K562 (cell line): ENCODE results near the gene GREB1. TPM values are rescaled to one million over a fixed set of nuclear protein-coding genes. Genes with fewer than 3 reads are reported as not detected.

Experiments
- ATAC-seq: fragments of 200-7000 bp; cut with Tn5 transposase; 3 replicates; pipeline ENCODE4 v1.9.1; 2020; ENCODE audit warnings: moderate library complexity
- BruUV-seq: library from RNA; stranded (reverse); fragments of 400-500 nt; replicated peaks from 2 replicates; lab custom pipeline; 2021; lab: Mats Ljungman, UMichigan
- CTCF ChIA-PET: fragments of 300-600 bp; formaldehyde crosslinking; extraction: SDS; loops from one replicate; lab custom pipeline; 2021; ENCODE audit warnings: low intra/inter-chr PET ratio; lab: Yijun Ruan, JAX
- POLR2A ChIA-PET: fragments of 300-600, 350-650 bp; sonication (Branson Sonifier 250); formaldehyde crosslinking; extraction: SDS; loops from one replicate; lab custom pipeline; 2021; ENCODE audit warnings: antibody characterized with exemption, inconsistent platforms; lab: Yijun Ruan, JAX
- DNase-seq, 4 experiments: peaks; one replicate each; pipeline versions ENCODE4 v3.0.0 to v3.0.0-alpha.2; 2011 to 2018; ENCODE audit warnings: low spot score in 3 of 4, mixed read lengths in 3 of 4; ENCODE audit errors: extremely low read depth in 1 of 4
- FAIRE-seq: peaks from 2 replicates; lab custom pipeline; 2011; peaks lifted over from hg19 to GRCh38; lab: Jason Lieb, UNC
- H2AFZ ChIP-seq: 2 replicates; pipeline ENCODE4 v1.6.0; 2011; ENCODE audit warnings: low read depth, low read length, control low read depth, inconsistent platforms
- H3K27ac ChIP-seq: fragments of 200-600 bp; 3 replicates; pipeline ENCODE4 v1.8.0; 2011; ENCODE audit warnings: low read depth, mild to moderate bottlenecking, control low read depth, inconsistent platforms, low read length, moderate library complexity, mixed read lengths; ENCODE audit errors: extremely low read depth
- H3K27me3 ChIP-seq, 2 experiments: fragments of 300-600 bp in 1 of 2; 2 replicates in 1 of 2; 3 replicates in 1 of 2; pipeline versions ENCODE4 v1.6.0 to v1.8.0; 2011; ENCODE audit warnings: inconsistent platforms in 2 of 2, low read length in 2 of 2, mild to moderate bottlenecking in 1 of 2, mixed read lengths in 1 of 2, moderate library complexity in 1 of 2; ENCODE audit not compliant: control insufficient read depth in 2 of 2, insufficient read depth in 2 of 2
- H3K36me3 ChIP-seq: fragments of 300-600 bp; 3 replicates; pipeline ENCODE4 v1.8.0; 2011; ENCODE audit warnings: mild to moderate bottlenecking, low read length, inconsistent platforms; ENCODE audit not compliant: control insufficient read depth, insufficient read depth
- H3K4me1 ChIP-seq, 2 experiments: fragments of 200-600 bp in 1 of 2; replicated peaks in 1 of 2; 2 replicates in 1 of 2; 3 replicates in 1 of 2; pipeline versions ENCODE4 v1.5.1 to v1.8.0; 2011; ENCODE audit warnings: inconsistent platforms in 2 of 2, low read length in 2 of 2, mild to moderate bottlenecking in 1 of 2, mixed read lengths in 1 of 2, moderate library complexity in 1 of 2; ENCODE audit not compliant: control insufficient read depth in 2 of 2, insufficient read depth in 2 of 2
- H3K4me2 ChIP-seq: 2 replicates; pipeline ENCODE4 v1.6.1; 2011; ENCODE audit warnings: low read length, control low read depth, inconsistent platforms, mixed read lengths; ENCODE audit not compliant: insufficient read depth
- H3K4me3 ChIP-seq: fragments of 200-600 bp; sonication (generic), shearing (Covaris generic); 2 replicates; pipeline ENCODE4 v1.5.1; 2016; ENCODE audit warnings: control low read depth, inconsistent platforms
- H3K79me2 ChIP-seq: fragments of 200-600 bp; 3 replicates; pipeline ENCODE4 v1.8.0; 2011; ENCODE audit warnings: low read length, inconsistent platforms; ENCODE audit not compliant: control insufficient read depth, insufficient read depth
- H3K9ac ChIP-seq, 2 experiments: 2 replicates each; pipeline versions ENCODE4 v1.6.0 to v1.6.1; 2011; ENCODE audit warnings: low read depth in 2 of 2, low read length in 2 of 2, control low read depth in 1 of 2, inconsistent platforms in 1 of 2, mild to moderate bottlenecking in 1 of 2, mixed read lengths in 1 of 2; ENCODE audit not compliant: insufficient read depth in 1 of 2
- H3K9me1 ChIP-seq: one replicate; pipeline ENCODE4 v1.6.0; 2011; ENCODE audit warnings: inconsistent platforms, mild to moderate bottlenecking, low read length, moderate library complexity; ENCODE audit not compliant: control insufficient read depth, insufficient read depth
- H3K9me3 ChIP-seq: replicated peaks from 2 replicates; pipeline ENCODE4 v1.5.1; 2011; ENCODE audit warnings: low read depth, low read length, inconsistent platforms; ENCODE audit not compliant: control insufficient read depth, insufficient read depth
- H4K20me1 ChIP-seq: replicated peaks from 2 replicates; pipeline ENCODE4 v1.6.1; 2011; ENCODE audit warnings: low read length, inconsistent platforms, mixed read lengths; ENCODE audit not compliant: control insufficient read depth, insufficient read depth
- ESRRA ChIP-seq: fragments of 450-650 bp; IDR thresholded peaks from 2 replicates; pipeline ENCODE4 v1.6.1; 2014; ENCODE audit warnings: low read depth, mild to moderate bottlenecking, moderate library complexity, borderline replicate concordance
- KAT2B ChIP-seq: IDR thresholded peaks from one replicate; pipeline ENCODE4 v1.6.1; 2012; ENCODE audit warnings: low read depth, mild to moderate bottlenecking, control low read depth, inconsistent platforms, low read length, moderate library complexity
- POLR2H ChIP-seq: IDR thresholded peaks from 2 replicates; pipeline ENCODE4 v1.6.1; 2016; ENCODE audit warnings: missing genetic modification characterization, low read depth, mild to moderate bottlenecking, control low read depth, missing compliant biosample characterization, moderate library complexity
- RAD21 ChIP-seq, 2 experiments: fragments of 250-450 bp in 1 of 2; fragments of 450-650 bp in 1 of 2; sonication (Bioruptor Pico) in 1 of 2; formaldehyde crosslinking in 1 of 2; IDR thresholded peaks in 1 of 2; conservative IDR thresholded peaks in 1 of 2; 2 replicates each; pipeline versions ENCODE4 v1.4.0 to v1.8.0; 2020 to 2022; ENCODE audit warnings: mild to moderate bottlenecking in 2 of 2, moderate library complexity in 1 of 2
- ZNF134 ChIP-seq: fragments of 250-450 bp; sonication (Bioruptor Pico); conservative IDR thresholded peaks from 2 replicates; pipeline ENCODE4 v1.4.0; 2020
- ZNF143 ChIP-seq: sonication (generic); formaldehyde crosslinking; IDR thresholded peaks from 2 replicates; pipeline ENCODE4 v1.9.0; 2022; ENCODE audit warnings: mild to moderate bottlenecking, missing genetic modification reagents
- WGBS: fragments of 100-300 bp; shearing (Covaris generic); methylation state at CpG from one replicate; pipeline ENCODE4 v1.1.6; 2016; ENCODE audit warnings: low coverage, mixed read lengths; ENCODE audit not compliant: insufficient coverage; ENCODE audit errors: missing lambda C conversion rate; 5-methylcytosine and 5-hydroxymethylcytosine counted together
- in situ Hi-C: fragments of 300-500 bp; cut with MboI; formaldehyde crosslinking; loops from 4 replicates; pipeline ENCODE4 v1.15.0; 2018; ENCODE audit warnings: inconsistent platforms, mixed read lengths
- intact Hi-C: fragments of 100-400 bp; cut with micrococcal nuclease; formaldehyde crosslinking; loops from 2 replicates; pipeline ENCODE4 v1.14.2; 2022
- polyA plus RNA-seq, 8 experiments: library from polyadenylated mRNA; depleted of rRNA in 4 of 8; stranded (reverse) in 5 of 8; unstranded in 3 of 8; fragments of >200 nt; fragmentation: Nextera tagmentation in 2 of 8; fragmentation: Illumina TruSeq in 1 of 8; extraction: Ambion mirVana in 2 of 8; extraction: Trizol in 1 of 8; gene quantifications; 2 replicates each; pipeline versions ENCODE4 v1.2.1 to v1.2.3, GENCODE V29; 2011 to 2014; ENCODE audit warnings: inconsistent platforms in 1 of 8, missing spikeins in 1 of 8
- total RNA-seq, 7 experiments: library from RNA; depleted of rRNA in 6 of 7; stranded (reverse); fragments of >200 nt in 6 of 7; fragmentation: Illumina TruSeq in 2 of 7; extraction: Trizol in 2 of 7; gene quantifications; 2 replicates each; pipeline versions ENCODE4 v1.2.1 to v1.2.3, GENCODE V29; 2011 to 2021; ENCODE audit warnings: low replicate concordance in 1 of 7
- TF ChIP-seq, protein P1 (sequence below): IDR thresholded peaks from 2 replicates; pipeline ENCODE4 v1.6.1; 2014; ENCODE audit warnings: antibody characterized with exemption

Gene GREB1
- total and polyA plus RNA-seq, 9 of the 15 experiments (the other 6 are each of a cell fraction or from before 2014, with no cell fraction given), result 0.04 to 0.86 (median 0.10) TPM; not detected in 1

DNA sequence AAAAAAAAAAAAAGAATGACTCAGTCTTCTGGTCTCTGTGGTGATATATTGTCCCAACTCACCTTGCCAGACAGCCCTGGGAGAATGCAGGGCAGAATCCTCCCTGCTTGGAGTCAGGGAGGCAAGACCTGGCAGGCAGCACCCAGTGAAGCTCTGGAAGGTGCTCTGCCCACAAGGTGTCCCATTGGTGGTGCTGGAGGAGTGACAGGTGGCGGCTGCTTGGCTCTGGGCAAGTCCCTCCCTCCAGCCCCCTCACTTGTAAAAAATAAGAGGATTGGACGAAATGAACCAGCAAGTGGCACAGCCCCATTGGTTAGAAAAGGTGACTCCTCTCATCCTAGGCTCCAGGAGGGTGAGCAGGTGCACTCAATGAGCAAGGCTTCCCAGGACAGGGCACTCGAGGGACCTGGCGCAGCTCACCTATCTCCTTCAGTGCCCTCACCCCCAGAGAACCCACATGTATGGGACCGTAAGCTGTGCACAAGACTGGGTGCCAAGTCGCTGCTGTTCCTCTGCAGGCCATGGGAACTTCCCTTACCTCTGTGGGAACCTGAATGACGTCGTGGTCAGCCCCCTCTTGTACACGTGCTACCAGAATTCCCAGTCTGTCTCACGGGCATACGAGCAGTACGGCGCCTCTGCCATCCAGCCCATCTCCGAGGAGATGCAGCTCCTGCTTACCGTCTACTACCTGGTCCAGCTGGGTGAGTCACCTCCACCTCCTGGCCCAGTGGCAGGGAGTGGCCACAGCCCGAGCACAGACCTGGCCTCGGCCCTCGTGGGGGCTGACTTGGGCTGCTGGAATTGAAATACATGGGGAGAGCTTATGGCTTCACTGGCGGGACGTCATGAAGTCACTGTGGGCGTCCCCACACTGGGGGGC is 54.6 kb downstream of the GREB1 start (continued):
- TF ChIP-seq POLR2H, result no peak
- TF ChIP-seq ZNF134 (CRISPR knock-in tag), result no peak

DNA sequence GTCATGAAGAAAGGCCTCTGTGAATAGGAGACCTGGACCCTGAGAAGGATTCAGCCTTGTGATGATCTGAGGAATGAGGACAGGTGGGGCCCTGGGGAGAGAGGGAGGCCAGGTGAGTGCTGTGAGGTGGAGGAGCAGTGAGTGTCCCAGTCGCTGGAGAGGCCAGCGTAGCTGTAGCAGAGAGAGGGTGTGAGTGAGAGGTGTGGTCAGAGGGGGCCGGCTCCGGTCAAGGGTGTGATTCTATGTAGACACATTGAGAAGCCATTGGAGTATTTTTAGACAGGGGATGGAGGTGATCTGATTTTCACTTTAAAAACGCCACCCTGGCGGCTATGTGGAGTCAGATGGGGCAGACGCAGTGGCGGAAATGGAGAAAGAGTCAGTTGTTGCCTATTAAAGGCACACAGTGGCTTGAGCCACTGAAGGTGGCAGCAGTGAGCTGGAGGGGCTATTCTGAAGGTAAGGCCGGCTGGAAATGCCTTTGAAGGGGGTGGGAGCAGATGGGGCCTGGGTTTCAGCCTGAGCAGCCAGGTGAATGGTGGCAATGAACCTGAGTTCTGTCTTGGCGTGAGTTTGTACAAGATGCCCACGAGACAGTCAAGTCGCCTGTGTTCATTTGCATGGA is 55.6 kb downstream of the GREB1 start:
- no peaks in the 10 kb centered on the region for H3K36me3 ChIP-seq
- CTCF ChIA-PET, result interaction anchor here (1.0 kb wide), 1 partner anchor 106 kb away, joined by 3 read pairs; no protein-coding TSS in a partner anchor
- TF ChIP-seq ZNF143 (CRISPR knock-in tag), result no peak
- no peak for TF ChIP-seq KAT2B
- TF ChIP-seq, protein P1, sequence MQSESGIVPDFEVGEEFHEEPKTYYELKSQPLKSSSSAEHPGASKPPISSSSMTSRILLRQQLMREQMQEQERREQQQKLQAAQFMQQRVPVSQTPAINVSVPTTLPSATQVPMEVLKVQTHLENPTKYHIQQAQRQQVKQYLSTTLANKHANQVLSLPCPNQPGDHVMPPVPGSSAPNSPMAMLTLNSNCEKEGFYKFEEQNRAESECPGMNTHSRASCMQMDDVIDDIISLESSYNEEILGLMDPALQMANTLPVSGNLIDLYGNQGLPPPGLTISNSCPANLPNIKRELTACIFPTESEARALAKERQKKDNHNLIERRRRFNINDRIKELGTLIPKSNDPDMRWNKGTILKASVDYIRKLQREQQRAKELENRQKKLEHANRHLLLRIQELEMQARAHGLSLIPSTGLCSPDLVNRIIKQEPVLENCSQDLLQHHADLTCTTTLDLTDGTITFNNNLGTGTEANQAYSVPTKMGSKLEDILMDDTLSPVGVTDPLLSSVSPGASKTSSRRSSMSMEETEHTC, result no peak
- peak; percentile 42 to 68 for TF ChIP-seq RAD21 (CRISPR knock-in tag; conservative IDR thresholded peaks at IDR 0.05 in 1 of 2, IDR thresholded peaks at IDR 0.05 in 1 of 2)
- TF ChIP-seq ESRRA, result no peak

More for the DNA sequence above, 55.6 kb downstream of the GREB1 start:
- no peak overlapping the region for H2AFZ ChIP-seq
- no peak overlapping the region for H3K4me3 ChIP-seq
- no peaks in the 10 kb centered on the region for H3K9me1 ChIP-seq
- no peaks in the 10 kb centered on the region for H3K79me2 ChIP-seq
- H3K9me3 ChIP-seq, result no peaks in the 10 kb centered on the region
- peaks cover 49 to 95% of the 10 kb centered on the region in 2 experiments for H3K27me3 ChIP-seq
- 7% methylated on average over 12 of the region's 12 CpGs for WGBS
- in situ Hi-C loops, result no loop called here
- H3K27ac ChIP-seq, result no peak overlapping the region
- H3K4me2 ChIP-seq, result no peak overlapping the region
- DNase-seq (peak in 1 of 4 experiments; percentile 27), FAIRE-seq (no peak), ATAC-seq (peak; percentile 85)
- H3K9ac ChIP-seq, result no peak overlapping the region
- intact Hi-C loops, result loop anchor here (1.0 to 10.0 kb wide), 2 partner anchors 93 to 365 kb away; no protein-coding TSS in a partner anchor
- H4K20me1 ChIP-seq, result peaks cover 5% of the 10 kb centered on the region
- POLR2A ChIA-PET, result interaction anchor here (0.6 kb wide), 2 partner anchors 29 to 341 kb away, joined by 3 read pairs; no protein-coding TSS in a partner anchor
- H3K4me1 ChIP-seq, result peaks cover 0 to 6% of the 10 kb centered on the region in 2 experiments; a peak in 2 of 5 replicates
- BruUV-seq, result no TSS peak
